T-helper 2 cell treated with Interferon-gamma antibody and Interleukin-4, amounts not matched to agents 5 μg/mL and 100 μg/mL, for 36 hours (primary cell): ENCODE data around the gene EZH2.

Source experiments
- DNase-seq: peaks from one replicate; pipeline ENCODE4 v3.0.0; 2021; ENCODE audit warnings: low spot score
- H3K27ac Mint-ChIP-seq: one replicate; pipeline ENCODE4 v1.8.0; 2021; ENCODE audit warnings: mild to moderate bottlenecking, mixed read lengths
- H3K27me3 Mint-ChIP-seq: one replicate; pipeline ENCODE4 v1.8.0; 2021; ENCODE audit warnings: low read depth, mixed read lengths
- H3K36me3 Mint-ChIP-seq: one replicate; pipeline ENCODE4 v1.8.0; 2021; ENCODE audit warnings: low read depth, mixed read lengths
- H3K4me1 Mint-ChIP-seq: one replicate; pipeline ENCODE4 v1.8.0; 2021; ENCODE audit warnings: low read depth, mixed read lengths
- H3K4me3 Mint-ChIP-seq: one replicate; pipeline ENCODE4 v1.8.0; 2022; ENCODE audit warnings: mild to moderate bottlenecking, moderate library complexity, mixed read lengths
- H3K9me3 Mint-ChIP-seq: one replicate; pipeline ENCODE4 v1.8.0; 2021; ENCODE audit warnings: mixed read lengths

Gene EZH2

DNA sequence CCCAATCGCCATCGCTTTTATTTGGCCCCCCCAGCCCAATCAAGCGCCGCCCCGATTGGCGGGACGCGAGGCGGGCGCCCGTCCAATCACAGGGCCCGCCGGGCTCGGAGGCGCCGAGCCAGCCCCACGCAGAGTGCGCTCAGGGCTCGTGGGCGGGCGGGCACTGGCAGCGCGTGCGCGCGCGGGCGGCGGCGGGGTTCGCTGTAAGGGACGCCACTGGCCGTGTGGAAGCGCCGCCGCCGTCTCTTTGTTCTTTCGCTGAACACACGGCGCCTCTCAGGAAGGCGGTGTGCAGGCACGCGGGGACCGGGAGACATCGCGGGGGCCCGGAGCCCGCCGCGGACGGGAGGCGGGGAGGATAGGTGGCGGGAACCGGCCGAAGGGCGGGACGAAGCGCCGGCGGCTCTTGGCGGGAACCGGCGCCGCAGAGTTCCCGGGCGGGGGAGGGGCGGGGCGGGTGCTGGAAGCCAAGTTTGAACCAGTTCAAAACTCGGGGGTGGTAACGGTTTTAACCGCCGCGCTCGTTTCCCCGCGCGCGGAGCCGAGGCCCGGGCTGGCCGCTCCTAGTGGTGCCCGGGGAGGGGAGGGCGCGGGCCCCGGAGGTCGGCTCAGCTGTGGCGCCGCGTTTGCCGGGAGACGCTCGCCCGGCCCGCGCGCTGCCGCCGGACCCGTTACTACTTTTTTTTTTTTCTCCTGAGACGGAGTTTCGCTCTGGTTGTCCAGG, 370 bp upstream of the EZH2 start:
- no peaks in the 10 kb centered on the region for H3K27me3 Mint-ChIP-seq
- peak overlapping the region; percentile 99 for H3K27ac Mint-ChIP-seq
- peak overlapping the region; percentile 94 for H3K4me3 Mint-ChIP-seq
- peak; percentile 96 for DNase-seq
- H3K9me3 Mint-ChIP-seq = no peaks in the 10 kb centered on the region
- H3K36me3 Mint-ChIP-seq = peaks cover 24% of the 10 kb centered on the region
- peaks cover 32% of the 10 kb centered on the region for H3K4me1 Mint-ChIP-seq

DNA sequence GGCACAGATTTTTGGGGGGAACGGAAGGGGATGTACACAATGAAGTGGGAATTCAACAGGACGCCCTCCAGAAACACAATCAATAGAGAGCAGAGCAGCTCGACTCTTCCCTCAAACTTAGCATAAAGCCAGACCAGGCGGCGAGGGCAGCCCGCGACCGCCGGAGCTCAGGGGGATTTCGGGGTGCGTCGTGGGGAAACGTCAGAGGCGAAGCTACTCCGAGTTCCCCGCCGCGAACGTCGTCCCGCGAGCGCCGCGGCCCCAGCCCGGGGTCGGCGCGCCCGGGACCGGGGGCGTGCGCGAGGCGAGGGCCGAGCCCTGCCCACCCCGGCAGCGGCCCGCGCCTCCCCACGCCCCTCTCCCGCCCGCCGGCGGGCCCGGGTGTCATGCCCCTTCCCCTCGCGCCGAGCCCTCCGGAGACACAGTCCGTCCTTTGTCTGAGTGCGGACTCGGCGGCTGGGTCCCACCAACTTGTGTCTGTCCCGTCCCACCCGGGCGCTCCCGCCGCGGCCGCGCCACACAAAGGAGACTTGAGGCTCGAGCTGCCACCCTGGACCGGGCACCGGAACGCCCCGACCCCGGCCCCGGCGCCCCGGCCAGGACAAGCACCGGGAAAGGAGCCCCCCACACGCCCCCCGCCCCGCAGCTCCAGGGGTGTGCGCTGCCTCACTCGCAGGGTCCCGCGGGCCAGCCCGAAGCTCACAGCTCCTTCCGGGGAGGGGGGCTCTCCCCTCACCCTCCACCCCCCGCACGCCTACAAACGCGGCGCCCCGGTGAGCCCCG, 634 bp downstream of the EZH2 start:
- Mint-ChIP-seq H3K9me3 (no peaks in the 10 kb centered on the region), H3K27ac (peak overlapping the region; percentile 95), H3K27me3 (no peaks in the 10 kb centered on the region), H3K36me3 (peaks cover 19% of the 10 kb centered on the region), H3K4me3 (peak overlapping the region; percentile 97), H3K4me1 (peaks cover 31% of the 10 kb centered on the region)
- peak; percentile 45 for DNase-seq

DNA sequence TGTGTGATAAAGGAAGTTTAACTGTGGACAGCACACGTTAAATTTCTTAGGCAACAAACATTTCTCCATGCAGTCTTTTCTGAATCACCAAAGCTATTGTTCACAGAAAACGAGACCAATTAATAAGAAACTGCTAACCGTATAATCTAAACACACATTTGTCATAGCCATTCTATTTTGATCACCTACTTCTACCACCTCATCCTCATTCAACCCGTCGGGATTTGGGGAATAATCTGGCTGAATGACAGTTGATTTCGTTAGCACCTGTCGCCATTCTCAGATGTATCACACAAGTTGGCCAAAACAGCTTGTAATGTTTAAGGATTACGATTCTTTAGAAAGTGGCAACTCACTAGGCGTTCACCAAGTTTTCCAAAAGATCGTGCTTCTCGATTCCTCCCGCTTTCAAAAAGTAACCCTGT, 1.2 kb downstream of the EZH2 start:
- Mint-ChIP-seq H3K36me3 (peaks cover 18% of the 10 kb centered on the region), H3K4me3 (peak overlapping the region; percentile 97), H3K27ac (peak overlapping the region; percentile 95), H3K4me1 (peaks cover 36% of the 10 kb centered on the region), H3K9me3 (no peaks in the 10 kb centered on the region), H3K27me3 (no peaks in the 10 kb centered on the region)
- DNase-seq = no peak

DNA sequence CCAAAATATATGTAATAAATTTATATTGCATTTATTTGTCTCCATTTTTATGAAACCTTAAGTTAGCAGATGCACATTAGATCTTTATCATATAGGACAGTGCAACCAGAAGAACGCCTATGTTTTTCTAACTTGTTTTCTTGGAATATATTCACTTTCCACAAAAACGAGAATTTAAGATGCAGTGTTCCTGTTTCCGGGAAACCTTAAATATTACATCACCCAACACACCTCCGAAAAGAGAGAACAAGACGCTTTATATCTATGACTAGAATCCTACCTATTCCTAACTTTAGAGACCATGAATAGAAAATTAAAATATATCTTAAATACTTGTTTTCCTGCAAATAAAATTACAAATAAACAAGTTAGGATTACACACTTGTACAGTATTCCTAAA, 1.9 kb downstream of the EZH2 start:
- Mint-ChIP-seq H3K27ac (peak overlapping the region; percentile 67), H3K27me3 (no peaks in the 10 kb centered on the region), H3K9me3 (no peaks in the 10 kb centered on the region), H3K36me3 (peaks cover 18% of the 10 kb centered on the region), H3K4me3 (peak overlapping the region; percentile 97), H3K4me1 (peaks cover 42% of the 10 kb centered on the region)
- no peak for DNase-seq

DNA sequence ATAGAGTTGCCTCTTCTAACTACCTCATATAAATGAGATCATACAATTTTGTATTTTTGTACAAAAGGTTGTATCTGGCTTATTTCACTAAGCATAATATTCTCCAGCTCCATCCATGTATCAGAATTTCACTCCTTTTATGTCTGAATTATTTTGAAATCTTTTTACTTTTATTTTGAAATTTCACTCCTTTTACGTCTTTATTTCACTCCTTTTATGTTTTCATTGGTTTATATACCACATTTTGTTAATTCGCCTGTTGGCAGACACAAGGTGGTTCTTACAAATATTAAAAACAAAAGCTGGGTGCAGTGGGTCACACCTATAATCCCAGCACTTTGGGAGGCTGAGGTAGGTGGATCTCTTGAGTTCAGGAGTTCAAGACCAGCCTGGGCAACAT, 5.8 kb downstream of the EZH2 start:
- Mint-ChIP-seq H3K27ac (peak overlapping the region; percentile 3), H3K4me3 (no peak overlapping the region), H3K27me3 (no peaks in the 10 kb centered on the region), H3K36me3 (peaks cover 14% of the 10 kb centered on the region), H3K4me1 (peaks cover 55% of the 10 kb centered on the region), H3K9me3 (no peaks in the 10 kb centered on the region)
- DNase-seq = no peak

DNA sequence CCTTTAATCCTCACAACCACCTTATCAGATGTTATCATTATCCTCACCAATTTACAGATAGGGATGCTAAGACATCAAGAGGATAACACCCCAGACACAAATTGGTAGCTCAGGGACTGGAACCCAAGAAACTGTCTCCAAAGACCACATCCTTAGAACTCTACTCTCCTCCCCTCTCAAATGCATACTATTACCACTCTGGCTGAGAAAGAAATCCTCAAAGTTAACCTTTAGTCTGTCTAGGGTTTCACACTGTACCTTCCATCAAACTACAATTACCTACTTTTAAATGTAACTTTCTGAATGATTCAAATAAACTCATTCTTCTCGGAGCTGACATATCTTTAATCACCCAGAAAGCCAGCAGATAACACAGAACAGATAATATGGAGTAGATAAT, 6.6 kb downstream of the EZH2 start:
- H3K4me3 Mint-ChIP-seq = peak overlapping the region; percentile 37
- H3K9me3 Mint-ChIP-seq = no peaks in the 10 kb centered on the region
- DNase-seq = no peak

DNA sequence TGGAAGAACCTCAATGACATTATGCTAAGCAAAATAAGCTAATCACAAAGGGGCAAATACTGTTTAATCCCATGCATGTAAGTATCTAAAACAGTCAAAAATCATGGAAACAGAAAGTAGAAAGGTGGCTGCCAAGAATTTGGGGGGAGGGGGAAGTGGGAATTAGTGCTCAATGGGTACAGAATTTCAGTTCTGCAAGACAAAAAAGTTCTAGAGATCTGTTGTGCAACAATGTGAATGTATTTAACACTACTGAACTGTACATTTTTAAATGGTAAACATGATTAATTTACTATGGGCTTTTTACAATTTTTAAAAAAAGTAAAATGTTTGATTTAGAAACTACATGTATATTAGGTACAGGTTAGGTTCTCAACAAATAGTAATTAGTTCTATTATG, 11.9 kb downstream of the EZH2 start:
- Mint-ChIP-seq H3K27me3 (no peaks in the 10 kb centered on the region), H3K36me3 (peaks cover 35% of the 10 kb centered on the region), H3K9me3 (peaks cover 14% of the 10 kb centered on the region), H3K4me3 (no peak overlapping the region), H3K4me1 (peaks cover 48% of the 10 kb centered on the region), H3K27ac (no peak overlapping the region)
- no peak for DNase-seq

More for the DNA sequence above, 6.6 kb downstream of the EZH2 start:
- Mint-ChIP-seq H3K27ac (peak overlapping the region; percentile 45), H3K27me3 (no peaks in the 10 kb centered on the region), H3K4me1 (peaks cover 59% of the 10 kb centered on the region), H3K36me3 (peaks cover 12% of the 10 kb centered on the region)

DNA sequence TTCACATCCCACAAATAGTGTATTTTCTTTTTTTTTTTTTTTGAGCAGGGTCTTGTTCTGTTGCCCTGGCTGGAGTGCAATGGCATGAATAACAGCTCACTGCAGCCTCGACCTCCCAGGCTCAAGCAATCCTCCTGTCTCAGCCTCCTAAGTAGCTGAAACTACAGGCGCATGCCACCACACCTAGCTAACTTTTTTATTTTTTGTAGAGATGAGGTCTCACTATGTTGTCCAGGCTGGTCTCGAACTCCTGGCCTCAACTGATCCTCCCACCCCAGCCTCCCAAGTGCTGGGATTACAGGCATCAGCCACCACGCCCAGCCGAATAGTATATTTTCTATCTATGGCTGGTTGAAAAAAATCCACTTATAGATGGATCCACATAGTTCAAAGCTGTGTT, 12.5 kb downstream of the EZH2 start:
- DNase-seq = no peak
- no peak overlapping the region for H3K27ac Mint-ChIP-seq
- H3K4me1 Mint-ChIP-seq = peaks cover 48% of the 10 kb centered on the region
- H3K9me3 Mint-ChIP-seq = peaks cover 14% of the 10 kb centered on the region
- peaks cover 35% of the 10 kb centered on the region for H3K36me3 Mint-ChIP-seq
- H3K4me3 Mint-ChIP-seq = no peak overlapping the region
- no peaks in the 10 kb centered on the region for H3K27me3 Mint-ChIP-seq

DNA sequence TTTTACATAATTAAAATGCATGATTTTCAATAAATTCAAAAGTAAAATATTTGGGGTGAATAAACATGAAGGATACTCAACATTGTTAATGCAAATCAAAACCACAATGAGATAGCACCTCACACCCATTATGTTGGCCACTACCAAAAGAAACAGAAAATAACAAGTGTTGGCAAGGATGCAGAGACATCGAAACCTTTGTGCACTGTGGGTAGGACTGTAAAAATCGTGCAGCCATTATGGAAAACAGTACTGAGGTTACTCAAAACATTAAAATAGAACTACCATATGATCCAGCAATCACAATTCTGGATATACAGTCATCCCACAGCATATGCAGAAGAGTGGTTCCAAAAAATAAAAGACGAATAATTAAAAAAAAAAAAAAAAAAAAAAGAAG, 13.1 kb downstream of the EZH2 start:
- peaks cover 14% of the 10 kb centered on the region for H3K9me3 Mint-ChIP-seq
- peaks cover 35% of the 10 kb centered on the region for H3K36me3 Mint-ChIP-seq
- no peak for DNase-seq
- H3K27me3 Mint-ChIP-seq = no peaks in the 10 kb centered on the region
- peaks cover 45% of the 10 kb centered on the region for H3K4me1 Mint-ChIP-seq
- no peak overlapping the region for H3K27ac Mint-ChIP-seq
- H3K4me3 Mint-ChIP-seq = no peak overlapping the region

DNA sequence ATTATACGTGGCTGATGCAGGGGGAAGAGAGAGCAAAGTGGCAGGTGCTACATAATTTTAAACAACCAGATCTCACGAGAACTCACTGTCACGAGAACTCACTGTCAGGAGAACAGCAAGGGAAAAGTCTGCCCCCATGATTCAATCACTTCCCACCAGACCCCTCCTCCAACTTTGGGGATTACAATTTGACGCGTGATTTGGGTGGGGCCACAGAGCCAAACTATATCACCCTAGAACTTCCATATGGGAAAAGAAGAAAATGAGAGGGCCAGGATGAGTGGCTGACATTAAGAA, 15.8 kb downstream of the EZH2 start:
- no peaks in the 10 kb centered on the region for H3K27me3 Mint-ChIP-seq
- H3K4me1 Mint-ChIP-seq = peaks cover 47% of the 10 kb centered on the region
- no peak overlapping the region for H3K4me3 Mint-ChIP-seq
- H3K27ac Mint-ChIP-seq = no peak overlapping the region
- DNase-seq = no peak
- H3K9me3 Mint-ChIP-seq = peaks cover 14% of the 10 kb centered on the region
- H3K36me3 Mint-ChIP-seq = peaks cover 31% of the 10 kb centered on the region

DNA sequence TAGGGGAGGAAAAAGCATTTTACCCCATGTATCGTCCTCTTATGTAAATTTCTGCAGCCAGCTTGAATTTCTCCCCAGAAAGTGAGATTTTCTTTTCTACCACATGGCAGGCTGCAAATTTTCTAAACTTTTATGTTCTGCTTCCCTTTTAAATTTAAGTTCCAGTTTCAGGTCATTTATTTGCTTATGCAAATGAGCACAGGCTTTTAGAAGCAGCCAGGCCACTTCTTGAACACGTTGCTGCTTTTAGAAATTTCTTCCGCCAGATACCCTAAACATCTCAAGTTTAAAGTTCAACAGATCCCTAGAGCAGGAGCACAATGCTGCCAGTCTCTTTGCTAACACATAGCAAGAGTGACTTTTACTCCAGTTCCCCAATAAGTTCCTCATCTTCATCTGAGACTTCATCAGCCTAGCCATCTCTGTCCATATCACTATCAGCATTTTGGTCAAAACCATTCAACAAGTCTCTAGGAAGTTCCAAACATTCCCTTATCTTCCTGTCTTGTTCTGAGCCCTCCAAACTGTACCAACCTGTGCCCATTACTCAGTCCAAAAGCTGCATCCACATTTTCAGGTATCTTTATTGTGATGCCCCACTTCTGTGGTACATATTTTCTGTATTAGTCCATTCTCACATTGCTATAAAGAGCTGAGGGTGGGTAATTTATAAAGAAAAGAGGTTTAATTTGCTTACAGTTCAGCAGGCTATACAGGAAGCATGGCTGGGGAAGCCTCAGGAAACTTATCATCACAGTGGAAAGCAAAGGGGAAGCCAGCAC, 16.3 kb downstream of the EZH2 start:
- Mint-ChIP-seq H3K27ac (no peak overlapping the region), H3K4me1 (peaks cover 48% of the 10 kb centered on the region), H3K4me3 (no peak overlapping the region), H3K36me3 (peaks cover 31% of the 10 kb centered on the region), H3K27me3 (no peaks in the 10 kb centered on the region), H3K9me3 (peaks cover 14% of the 10 kb centered on the region)
- no peak for DNase-seq

DNA sequence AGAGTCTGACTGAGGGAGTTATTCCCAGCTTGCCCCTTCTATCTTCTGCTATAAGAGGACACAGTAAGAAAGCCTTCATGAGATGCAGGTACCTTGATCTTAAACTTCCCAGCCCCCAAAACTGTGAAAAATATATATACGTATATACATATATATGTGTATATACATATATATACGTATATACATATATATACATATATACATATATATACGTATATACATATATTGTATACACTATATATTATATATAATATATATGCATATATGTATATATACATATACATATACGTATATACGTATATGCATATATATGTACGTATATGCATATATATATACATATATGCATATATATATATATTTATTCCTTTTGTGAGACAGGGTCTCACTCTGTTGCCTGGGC, 17.7 kb downstream of the EZH2 start:
- peaks cover 14% of the 10 kb centered on the region for H3K9me3 Mint-ChIP-seq
- no peak for DNase-seq
- no peaks in the 10 kb centered on the region for H3K27me3 Mint-ChIP-seq
- H3K36me3 Mint-ChIP-seq = peaks cover 31% of the 10 kb centered on the region
- H3K4me1 Mint-ChIP-seq = peaks cover 46% of the 10 kb centered on the region
- no peak overlapping the region for H3K27ac Mint-ChIP-seq
- no peak overlapping the region for H3K4me3 Mint-ChIP-seq

DNA sequence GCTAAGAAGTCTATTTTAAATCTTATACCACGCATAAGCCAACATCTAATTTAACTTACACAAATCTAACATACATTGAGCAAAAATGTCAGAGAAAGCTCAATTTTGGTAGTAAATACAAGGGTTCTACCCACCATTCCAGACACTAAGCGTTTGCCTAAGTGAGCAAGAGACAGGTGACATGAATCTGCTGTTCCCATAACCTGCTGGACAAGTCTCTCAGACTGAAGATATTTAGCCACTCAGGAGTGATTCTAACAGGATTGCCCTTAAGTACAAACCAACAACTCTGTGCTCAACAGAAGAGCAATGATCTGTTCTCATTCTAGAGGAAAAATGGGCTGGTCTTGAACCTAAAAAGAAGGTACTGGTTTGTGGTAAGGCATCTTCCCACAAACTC, 18.8 kb downstream of the EZH2 start:
- Mint-ChIP-seq H3K4me3 (no peak overlapping the region), H3K27ac (no peak overlapping the region), H3K36me3 (peaks cover 28% of the 10 kb centered on the region), H3K9me3 (peaks cover 14% of the 10 kb centered on the region), H3K27me3 (no peaks in the 10 kb centered on the region), H3K4me1 (peaks cover 43% of the 10 kb centered on the region)
- no peak for DNase-seq

DNA sequence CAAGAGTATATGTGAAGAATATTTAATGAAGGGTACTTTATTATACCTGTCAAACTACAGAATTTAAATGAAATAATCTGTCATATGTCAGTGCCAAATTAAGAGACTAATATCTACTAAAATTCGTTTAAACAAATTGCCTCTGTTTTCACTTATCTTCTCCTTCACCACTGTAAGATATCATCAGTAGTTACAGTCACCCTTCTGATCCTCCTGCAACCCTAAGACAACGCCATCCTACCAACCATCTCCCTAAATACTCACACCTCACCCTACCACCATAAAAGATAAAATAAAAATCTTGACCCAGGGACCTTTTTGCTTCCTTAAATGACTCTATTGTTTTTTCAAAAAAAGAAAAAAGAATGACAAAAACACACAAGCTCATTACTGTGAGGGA, 20.8 kb downstream of the EZH2 start:
- H3K9me3 Mint-ChIP-seq = peaks cover 11% of the 10 kb centered on the region
- peak overlapping the region; percentile 9 for H3K27ac Mint-ChIP-seq
- DNase-seq = no peak
- H3K4me3 Mint-ChIP-seq = peak overlapping the region; percentile 0
- H3K4me1 Mint-ChIP-seq = peaks cover 42% of the 10 kb centered on the region
- no peaks in the 10 kb centered on the region for H3K27me3 Mint-ChIP-seq
- H3K36me3 Mint-ChIP-seq = peaks cover 19% of the 10 kb centered on the region
